ENCODE measurements around the gene ARHGAP30. TPM values are rescaled to one million over a fixed set of nuclear protein-coding genes. Genes with fewer than 3 reads are reported as not detected.
A peak's percentile ranks its signal among the peaks of the same experiment; 100 is the strongest.
"Not testable (repeated sequence)": the region's sequence is repeated elsewhere in the genome, so short reads cannot be mapped to it uniquely, and the experiment has no call there.

Gene ARHGAP30
- total RNA-seq, 1 donor from 2014 or later: not detected

- DNase-seq (ENCODE audit: extremely low read depth, low read depth, low spot score): no peak
Measured at GRCh38 chr1:161071886-161072371, 2.2 kb upstream of the ARHGAP30 start.

GRCh38 chr1:161070761-161071160, 1.1 kb upstream of the ARHGAP30 start:
- no peak for DNase-seq (ENCODE audit: extremely low read depth, low read depth, low spot score)

- DNase-seq (ENCODE audit: extremely low read depth, low read depth, low spot score): no peak
Measured at GRCh38 chr1:161069241-161069640, 450 bp downstream of the ARHGAP30 start.

GRCh38 chr1:161068306-161069234, 1.1 kb downstream of the ARHGAP30 start:
- DNase-seq (ENCODE audit: extremely low read depth, low read depth, low spot score): no peak

GRCh38 chr1:161066694-161067093, 3.0 kb downstream of the ARHGAP30 start:
- no peak for DNase-seq (ENCODE audit: extremely low read depth, low read depth, low spot score)

- DNase-seq (ENCODE audit: extremely low read depth, low read depth, low spot score): not testable (repeated sequence)
Measured at GRCh38 chr1:161065681-161066080, 4.0 kb downstream of the ARHGAP30 start.

- DNase-seq (ENCODE audit: extremely low read depth, low read depth, low spot score): not testable (repeated sequence)
Measured at GRCh38 chr1:161063936-161064335, 5.8 kb downstream of the ARHGAP30 start.

GRCh38 chr1:161061419-161061818, 8.3 kb downstream of the ARHGAP30 start:
- DNase-seq (ENCODE audit: extremely low read depth, low read depth, low spot score): no peak

- no peak for DNase-seq (ENCODE audit: extremely low read depth, low read depth, low spot score)
Measured at GRCh38 chr1:161059293-161059692, 10.4 kb downstream of the ARHGAP30 start.

- no peak for DNase-seq (ENCODE audit: extremely low read depth, low read depth, low spot score)
Measured at GRCh38 chr1:161054805-161055204, 14.9 kb downstream of the ARHGAP30 start.

GRCh38 chr1:161054232-161054631, 15.5 kb downstream of the ARHGAP30 start:
- DNase-seq (ENCODE audit: extremely low read depth, low read depth, low spot score): no peak

GRCh38 chr1:161052899-161053298, 16.8 kb downstream of the ARHGAP30 start:
- no peak for DNase-seq (ENCODE audit: extremely low read depth, low read depth, low spot score)

GRCh38 chr1:161051219-161051618, 18.5 kb downstream of the ARHGAP30 start:
- no peak for DNase-seq (ENCODE audit: extremely low read depth, low read depth, low spot score)

GRCh38 chr1:161048949-161049722, 20.6 kb downstream of the ARHGAP30 start:
- DNase-seq (ENCODE audit: extremely low read depth, low read depth, low spot score): no peak

- DNase-seq (ENCODE audit: extremely low read depth, low read depth, low spot score): no peak
Measured at GRCh38 chr1:161047436-161048420, 22.0 kb downstream of the ARHGAP30 start.

GRCh38 chr1:161046605-161047228, 23.0 kb downstream of the ARHGAP30 start:
- DNase-seq (ENCODE audit: extremely low read depth, low read depth, low spot score): no peak

- DNase-seq (ENCODE audit: extremely low read depth, low read depth, low spot score): peak; percentile 92
Measured at GRCh38 chr1:161045736-161046604, 23.7 kb downstream of the ARHGAP30 start, which contains the start of gene USF1. TSS of gene USF1 (minus strand) at chr1:161045977. CDS start at chr1:161043275, 2,702 bp downstream.

GRCh38 chr1:161044908-161045735, 24.6 kb downstream of the ARHGAP30 start:
- DNase-seq (ENCODE audit: extremely low read depth, low read depth, low spot score): no peak

Measured in glomerular endothelial cell (primary cell).